SK-N-SH treated with all-trans-retinoic acid at 6 μM for 48 hours (cell line): ENCODE results near the gene C16orf95.

ENCODE experiments used
- ATAC-seq: fragments of 200-7000 bp; cut with Tn5 transposase; 3 replicates; pipeline ENCODE4 v1.9.1; 2020; ENCODE audit warnings: mild to moderate bottlenecking, moderate library complexity
- ARNTL ChIP-seq: fragments of 450-650 bp; formaldehyde crosslinking; IDR thresholded peaks from 2 replicates; pipeline ENCODE4 v1.5.0; 2020; ENCODE audit warnings: low read depth, mild to moderate bottlenecking, moderate library complexity, borderline replicate concordance
- BACH2 ChIP-seq: fragments of 250-450 bp; sonication (Bioruptor Pico); IDR thresholded peaks from 2 replicates; pipeline ENCODE4 v1.9.0; 2021; ENCODE audit warnings: mild to moderate bottlenecking, borderline replicate concordance
- CSDC2 ChIP-seq: fragments of 250-450 bp; sonication (Bioruptor Pico); IDR thresholded peaks from 2 replicates; pipeline ENCODE4 v1.5.0; 2020; ENCODE audit warnings: mild to moderate bottlenecking, moderate library complexity
- ESRRG ChIP-seq: fragments of 250-450 bp; sonication (Bioruptor Pico); IDR thresholded peaks from 2 replicates; pipeline ENCODE4 v1.6.1; 2021; ENCODE audit warnings: mild to moderate bottlenecking
- GLIS3 ChIP-seq: fragments of 250-450 bp; sonication (Bioruptor Pico); IDR thresholded peaks from 2 replicates; pipeline ENCODE4 v1.5.0; 2020; ENCODE audit warnings: mild to moderate bottlenecking, moderate library complexity
- ISL1 ChIP-seq: fragments of 250-450 bp; sonication (Bioruptor Pico); IDR thresholded peaks from 2 replicates; pipeline ENCODE4 v2.1.2; 2022; ENCODE audit warnings: mild to moderate bottlenecking, moderate library complexity
- OSR1 ChIP-seq: fragments of 250-450 bp; sonication (Bioruptor Pico); IDR thresholded peaks from 2 replicates; pipeline ENCODE4 v1.8.0; 2022; ENCODE audit warnings: moderate library complexity, mild to moderate bottlenecking, inconsistent platforms
- PPARA ChIP-seq: fragments of 250-450 bp; sonication (Bioruptor Pico); IDR thresholded peaks from 2 replicates; pipeline ENCODE4 v1.5.0; 2020; ENCODE audit warnings: mild to moderate bottlenecking, borderline replicate concordance
- RARB ChIP-seq: fragments of 250-450 bp; sonication (Bioruptor Pico); IDR thresholded peaks from 2 replicates; pipeline ENCODE4 v1.8.0; 2021; ENCODE audit warnings: mild to moderate bottlenecking, moderate library complexity
- SNAI2 ChIP-seq: fragments of 250-450 bp; sonication (Bioruptor Pico); IDR thresholded peaks from 2 replicates; pipeline ENCODE4 v1.5.0; 2020; ENCODE audit warnings: mild to moderate bottlenecking, moderate library complexity
- TOX ChIP-seq: fragments of 250-450 bp; sonication (Bioruptor Pico); IDR thresholded peaks from 2 replicates; pipeline ENCODE4 v1.8.0; 2021; ENCODE audit warnings: mild to moderate bottlenecking, moderate library complexity, borderline replicate concordance
- ZC3H10 ChIP-seq: fragments of 250-450 bp; sonication (Bioruptor Pico); IDR thresholded peaks from 2 replicates; pipeline ENCODE4 v1.5.1; 2021; ENCODE audit warnings: mild to moderate bottlenecking, moderate library complexity
- ZFP3 ChIP-seq: fragments of 250-450 bp; sonication (Bioruptor Pico); IDR thresholded peaks from 2 replicates; pipeline ENCODE4 v1.5.0; 2020; ENCODE audit warnings: mild to moderate bottlenecking, moderate library complexity
- ZFP30 ChIP-seq: fragments of 450-650 bp; formaldehyde crosslinking; IDR thresholded peaks from 2 replicates; pipeline ENCODE4 v1.5.0; 2022; ENCODE audit warnings: mild to moderate bottlenecking, moderate library complexity
- ZNF565 ChIP-seq: fragments of 450-650 bp; formaldehyde crosslinking; conservative IDR thresholded peaks from 2 replicates; pipeline ENCODE4 v1.5.0; 2020; ENCODE audit warnings: low read depth, mild to moderate bottlenecking, moderate library complexity
- ZNF70 ChIP-seq: fragments of 450-650 bp; formaldehyde crosslinking; IDR thresholded peaks from 2 replicates; pipeline ENCODE4 v1.5.0; 2020; ENCODE audit warnings: mild to moderate bottlenecking, moderate library complexity
- ZNF8 ChIP-seq: fragments of 450-650 bp; formaldehyde crosslinking; IDR thresholded peaks from 2 replicates; pipeline ENCODE4 v1.5.0; 2020; ENCODE audit warnings: mild to moderate bottlenecking, moderate library complexity
- TF ChIP-seq, protein P1 (sequence below): fragments of 250-450 bp; sonication (Bioruptor Pico); IDR thresholded peaks from 2 replicates; pipeline ENCODE4 v1.5.1; 2021; ENCODE audit warnings: mild to moderate bottlenecking, moderate library complexity
- TF ChIP-seq, protein P2 (sequence below): fragments of 250-450 bp; sonication (Bioruptor Pico); IDR thresholded peaks from 2 replicates; pipeline ENCODE4 v1.8.0; 2020; ENCODE audit warnings: mild to moderate bottlenecking, moderate library complexity, borderline replicate concordance
- TF ChIP-seq, protein P3 (sequence below): fragments of 250-450 bp; sonication (Bioruptor Pico); IDR thresholded peaks from 2 replicates; pipeline ENCODE4 v1.5.1; 2020; ENCODE audit warnings: low read depth, mild to moderate bottlenecking, moderate library complexity
- TF ChIP-seq, protein P4 (sequence below): fragments of 250-450 bp; sonication (Bioruptor Pico); IDR thresholded peaks from 2 replicates; pipeline ENCODE4 v1.8.0; 2021; ENCODE audit warnings: low read depth, mild to moderate bottlenecking, moderate library complexity, borderline replicate concordance
- TF ChIP-seq, protein P5 (sequence below): fragments of 250-450 bp; sonication (Bioruptor Pico); IDR thresholded peaks from 2 replicates; pipeline ENCODE4 v1.5.0; 2020; ENCODE audit warnings: mild to moderate bottlenecking, moderate library complexity

C16orf95 gene

DNA sequence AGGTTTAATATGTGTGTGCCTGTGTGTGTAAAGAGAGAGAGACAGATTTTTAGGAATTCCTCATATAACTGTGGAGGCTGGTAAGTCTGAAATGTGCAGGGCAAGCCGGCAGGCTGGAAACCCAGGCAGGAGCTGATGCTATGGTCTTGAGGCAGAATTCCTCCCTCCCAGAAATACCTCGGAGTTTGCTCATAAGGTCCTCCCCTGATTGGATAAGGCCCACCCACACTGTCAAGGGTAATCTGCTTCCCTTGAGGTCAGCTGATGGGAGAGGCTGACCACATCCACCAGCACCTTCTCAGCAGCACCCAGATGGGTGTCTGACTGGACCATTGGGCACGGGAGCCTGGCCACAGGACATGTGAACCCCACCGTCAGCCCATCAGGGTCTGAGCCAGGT lies 42.4 kb downstream of the C16orf95 start:
- TF ChIP-seq, protein P1, sequence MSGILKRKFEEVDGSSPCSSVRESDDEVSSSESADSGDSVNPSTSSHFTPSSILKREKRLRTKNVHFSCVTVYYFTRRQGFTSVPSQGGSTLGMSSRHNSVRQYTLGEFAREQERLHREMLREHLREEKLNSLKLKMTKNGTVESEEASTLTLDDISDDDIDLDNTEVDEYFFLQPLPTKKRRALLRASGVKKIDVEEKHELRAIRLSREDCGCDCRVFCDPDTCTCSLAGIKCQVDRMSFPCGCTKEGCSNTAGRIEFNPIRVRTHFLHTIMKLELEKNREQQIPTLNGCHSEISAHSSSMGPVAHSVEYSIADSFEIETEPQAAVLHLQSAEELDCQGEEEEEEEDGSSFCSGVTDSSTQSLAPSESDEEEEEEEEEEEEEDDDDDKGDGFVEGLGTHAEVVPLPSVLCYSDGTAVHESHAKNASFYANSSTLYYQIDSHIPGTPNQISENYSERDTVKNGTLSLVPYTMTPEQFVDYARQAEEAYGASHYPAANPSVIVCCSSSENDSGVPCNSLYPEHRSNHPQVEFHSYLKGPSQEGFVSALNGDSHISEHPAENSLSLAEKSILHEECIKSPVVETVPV = no peak
- TF ChIP-seq, protein P2, sequence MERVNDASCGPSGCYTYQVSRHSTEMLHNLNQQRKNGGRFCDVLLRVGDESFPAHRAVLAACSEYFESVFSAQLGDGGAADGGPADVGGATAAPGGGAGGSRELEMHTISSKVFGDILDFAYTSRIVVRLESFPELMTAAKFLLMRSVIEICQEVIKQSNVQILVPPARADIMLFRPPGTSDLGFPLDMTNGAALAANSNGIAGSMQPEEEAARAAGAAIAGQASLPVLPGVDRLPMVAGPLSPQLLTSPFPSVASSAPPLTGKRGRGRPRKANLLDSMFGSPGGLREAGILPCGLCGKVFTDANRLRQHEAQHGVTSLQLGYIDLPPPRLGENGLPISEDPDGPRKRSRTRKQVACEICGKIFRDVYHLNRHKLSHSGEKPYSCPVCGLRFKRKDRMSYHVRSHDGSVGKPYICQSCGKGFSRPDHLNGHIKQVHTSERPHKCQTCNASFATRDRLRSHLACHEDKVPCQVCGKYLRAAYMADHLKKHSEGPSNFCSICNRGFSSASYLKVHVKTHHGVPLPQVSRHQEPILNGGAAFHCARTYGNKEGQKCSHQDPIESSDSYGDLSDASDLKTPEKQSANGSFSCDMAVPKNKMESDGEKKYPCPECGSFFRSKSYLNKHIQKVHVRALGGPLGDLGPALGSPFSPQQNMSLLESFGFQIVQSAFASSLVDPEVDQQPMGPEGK (CRISPR knock-in tag) = no peak
- TF ChIP-seq ZNF565 (CRISPR knock-in tag) (no peak), ZFP30 (no peak), ESRRG (CRISPR knock-in tag) (no peak), CSDC2 (CRISPR knock-in tag) (no peak), ZFP3 (CRISPR knock-in tag) (no peak), RARB (CRISPR knock-in tag) (no peak), OSR1 (no peak), TOX (CRISPR knock-in tag) (no peak)
- TF ChIP-seq, protein P3, sequence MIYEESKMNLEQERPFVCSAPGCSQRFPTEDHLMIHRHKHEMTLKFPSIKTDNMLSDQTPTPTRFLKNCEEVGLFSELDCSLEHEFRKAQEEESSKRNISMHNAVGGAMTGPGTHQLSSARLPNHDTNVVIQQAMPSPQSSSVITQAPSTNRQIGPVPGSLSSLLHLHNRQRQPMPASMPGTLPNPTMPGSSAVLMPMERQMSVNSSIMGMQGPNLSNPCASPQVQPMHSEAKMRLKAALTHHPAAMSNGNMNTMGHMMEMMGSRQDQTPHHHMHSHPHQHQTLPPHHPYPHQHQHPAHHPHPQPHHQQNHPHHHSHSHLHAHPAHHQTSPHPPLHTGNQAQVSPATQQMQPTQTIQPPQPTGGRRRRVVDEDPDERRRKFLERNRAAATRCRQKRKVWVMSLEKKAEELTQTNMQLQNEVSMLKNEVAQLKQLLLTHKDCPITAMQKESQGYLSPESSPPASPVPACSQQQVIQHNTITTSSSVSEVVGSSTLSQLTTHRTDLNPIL (CRISPR knock-in tag) = no peak
- ATAC-seq = no peak

DNA sequence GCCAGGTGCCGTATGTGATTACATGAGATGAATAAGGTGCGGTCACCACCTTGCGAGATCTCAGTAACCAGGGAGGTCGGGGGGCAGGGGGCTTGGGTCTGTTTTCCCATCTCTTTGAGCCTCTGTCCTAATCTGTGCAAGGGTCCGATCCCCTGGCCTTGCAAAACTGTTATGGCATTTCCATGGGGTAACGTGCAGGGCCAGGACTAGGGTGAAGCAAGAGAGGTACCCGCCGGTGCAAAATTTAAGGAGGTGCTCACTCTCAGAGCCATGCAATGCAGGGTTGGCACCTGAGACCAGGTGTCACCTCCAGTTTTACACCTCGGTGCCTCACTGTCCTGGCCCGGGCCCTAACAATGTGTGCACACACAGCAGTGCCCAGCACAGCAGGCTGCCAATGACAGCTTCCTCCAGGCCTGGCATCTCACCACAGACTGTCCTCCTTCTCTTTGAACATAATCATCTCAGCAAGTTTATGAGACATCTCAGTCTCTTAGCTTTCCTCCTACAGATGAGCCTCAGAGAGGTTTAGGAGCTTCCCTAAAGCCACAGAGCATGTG lies 43.6 kb downstream of the C16orf95 start:
- TF ChIP-seq ESRRG (CRISPR knock-in tag) = no peak
- TF ChIP-seq RARB (CRISPR knock-in tag) = no peak
- TF ChIP-seq, protein P3 (CRISPR knock-in tag) = no peak
- TF ChIP-seq ZNF8 = no peak
- no peak for ATAC-seq

DNA sequence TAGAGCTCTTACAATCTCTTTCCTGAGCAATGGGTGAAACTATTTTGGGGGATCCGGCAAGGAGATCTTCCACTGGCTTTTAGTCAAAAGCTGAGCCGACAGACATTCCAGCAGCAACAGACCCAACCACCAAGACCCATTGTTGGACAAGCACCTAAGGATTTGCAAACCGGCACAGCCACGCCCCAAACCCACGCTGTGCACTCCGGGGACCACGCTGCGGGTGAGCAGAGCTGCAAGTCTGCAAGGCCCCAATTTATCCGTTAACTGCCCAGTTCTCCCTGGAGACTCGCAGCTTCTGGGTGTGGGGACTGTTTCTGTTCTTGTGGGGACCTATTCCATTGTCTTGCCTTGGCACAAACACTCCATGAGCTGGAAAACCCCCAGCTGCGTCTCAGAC lies 45.9 kb downstream of the C16orf95 start:
- ATAC-seq = no peak
- TF ChIP-seq OSR1 = no peak
- no peak for TF ChIP-seq ZFP30
- no peak for TF ChIP-seq SNAI2 (CRISPR knock-in tag)
- TF ChIP-seq ZNF8 = no peak
- TF ChIP-seq ESRRG (CRISPR knock-in tag) = no peak
- no peak for TF ChIP-seq ZNF70

DNA sequence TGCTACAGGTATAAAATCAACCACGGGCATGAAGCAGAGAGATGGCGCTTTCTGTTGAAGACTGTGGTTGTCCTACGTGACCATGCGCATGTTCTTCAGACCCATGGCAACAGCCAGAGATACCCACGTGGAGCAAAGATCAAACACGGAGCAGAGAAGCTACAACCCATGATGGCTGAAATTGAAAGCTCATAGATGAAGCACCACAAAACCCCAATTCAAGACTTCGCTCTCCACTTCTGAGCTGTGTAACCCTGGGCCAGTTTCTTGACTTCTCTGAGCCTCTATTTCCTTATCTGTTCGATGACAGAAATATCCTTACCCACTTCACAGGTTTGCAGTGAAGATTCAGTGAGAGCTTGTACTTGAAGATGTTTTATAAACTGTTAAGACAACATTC lies 49.6 kb downstream of the C16orf95 start:
- no peak for ATAC-seq
- TF ChIP-seq BACH2 (CRISPR knock-in tag) (no peak), PPARA (CRISPR knock-in tag) (no peak), ARNTL (CRISPR knock-in tag) (no peak), ISL1 (CRISPR knock-in tag) (no peak)
- TF ChIP-seq, all 23 proteins: peak for 0

DNA sequence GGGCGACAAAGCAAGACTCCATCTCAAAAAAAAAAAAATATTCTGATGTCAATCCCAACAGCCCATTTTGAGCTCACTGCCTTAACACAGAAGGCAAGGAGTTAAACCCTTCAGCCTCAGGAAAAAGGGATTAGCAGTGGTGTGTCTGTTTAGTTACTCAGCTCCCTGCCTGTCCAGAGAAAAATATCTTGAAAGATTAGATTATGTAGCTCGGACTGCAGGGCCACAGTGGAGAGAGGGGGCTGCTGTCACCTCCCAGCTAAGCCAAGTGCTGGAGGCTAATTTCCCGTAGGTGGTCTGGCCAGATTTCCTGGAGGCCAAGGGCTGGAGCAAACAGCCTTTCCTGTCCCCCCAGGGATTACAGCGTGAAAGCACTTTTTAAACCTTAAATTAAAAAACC lies 50.3 kb downstream of the C16orf95 start:
- TF ChIP-seq GLIS3 (CRISPR knock-in tag) (no peak), TOX (CRISPR knock-in tag) (no peak), ZNF8 (no peak), ISL1 (CRISPR knock-in tag) (no peak), ZNF565 (CRISPR knock-in tag) (no peak), ZC3H10 (CRISPR knock-in tag) (no peak), RARB (CRISPR knock-in tag) (no peak)
- TF ChIP-seq, protein P3 (CRISPR knock-in tag) = no peak
- TF ChIP-seq, protein P4, sequence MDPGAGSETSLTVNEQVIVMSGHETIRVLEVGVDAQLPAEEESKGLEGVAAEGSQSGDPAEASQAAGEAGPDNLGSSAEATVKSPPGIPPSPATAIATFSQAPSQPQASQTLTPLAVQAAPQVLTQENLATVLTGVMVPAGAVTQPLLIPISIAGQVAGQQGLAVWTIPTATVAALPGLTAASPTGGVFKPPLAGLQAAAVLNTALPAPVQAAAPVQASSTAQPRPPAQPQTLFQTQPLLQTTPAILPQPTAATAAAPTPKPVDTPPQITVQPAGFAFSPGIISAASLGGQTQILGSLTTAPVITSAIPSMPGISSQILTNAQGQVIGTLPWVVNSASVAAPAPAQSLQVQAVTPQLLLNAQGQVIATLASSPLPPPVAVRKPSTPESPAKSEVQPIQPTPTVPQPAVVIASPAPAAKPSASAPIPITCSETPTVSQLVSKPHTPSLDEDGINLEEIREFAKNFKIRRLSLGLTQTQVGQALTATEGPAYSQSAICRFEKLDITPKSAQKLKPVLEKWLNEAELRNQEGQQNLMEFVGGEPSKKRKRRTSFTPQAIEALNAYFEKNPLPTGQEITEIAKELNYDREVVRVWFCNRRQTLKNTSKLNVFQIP = no peak
- TF ChIP-seq, protein P5, sequence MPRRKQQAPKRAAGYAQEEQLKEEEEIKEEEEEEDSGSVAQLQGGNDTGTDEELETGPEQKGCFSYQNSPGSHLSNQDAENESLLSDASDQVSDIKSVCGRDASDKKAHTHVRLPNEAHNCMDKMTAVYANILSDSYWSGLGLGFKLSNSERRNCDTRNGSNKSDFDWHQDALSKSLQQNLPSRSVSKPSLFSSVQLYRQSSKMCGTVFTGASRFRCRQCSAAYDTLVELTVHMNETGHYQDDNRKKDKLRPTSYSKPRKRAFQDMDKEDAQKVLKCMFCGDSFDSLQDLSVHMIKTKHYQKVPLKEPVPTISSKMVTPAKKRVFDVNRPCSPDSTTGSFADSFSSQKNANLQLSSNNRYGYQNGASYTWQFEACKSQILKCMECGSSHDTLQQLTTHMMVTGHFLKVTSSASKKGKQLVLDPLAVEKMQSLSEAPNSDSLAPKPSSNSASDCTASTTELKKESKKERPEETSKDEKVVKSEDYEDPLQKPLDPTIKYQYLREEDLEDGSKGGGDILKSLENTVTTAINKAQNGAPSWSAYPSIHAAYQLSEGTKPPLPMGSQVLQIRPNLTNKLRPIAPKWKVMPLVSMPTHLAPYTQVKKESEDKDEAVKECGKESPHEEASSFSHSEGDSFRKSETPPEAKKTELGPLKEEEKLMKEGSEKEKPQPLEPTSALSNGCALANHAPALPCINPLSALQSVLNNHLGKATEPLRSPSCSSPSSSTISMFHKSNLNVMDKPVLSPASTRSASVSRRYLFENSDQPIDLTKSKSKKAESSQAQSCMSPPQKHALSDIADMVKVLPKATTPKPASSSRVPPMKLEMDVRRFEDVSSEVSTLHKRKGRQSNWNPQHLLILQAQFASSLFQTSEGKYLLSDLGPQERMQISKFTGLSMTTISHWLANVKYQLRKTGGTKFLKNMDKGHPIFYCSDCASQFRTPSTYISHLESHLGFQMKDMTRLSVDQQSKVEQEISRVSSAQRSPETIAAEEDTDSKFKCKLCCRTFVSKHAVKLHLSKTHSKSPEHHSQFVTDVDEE (CRISPR knock-in tag) = no peak
- no peak for ATAC-seq
